Pancreas (tissue), 10 donors: ENCODE results near the gene GFRA1. TPM values are rescaled to one million over a fixed set of nuclear protein-coding genes. Genes with fewer than 3 reads are reported as not detected.

Experiments used
- ATAC-seq, 4 donors: fragments of 200-7000 bp; cut with Tn5 transposase; one replicate each; pipeline versions ENCODE4 v1.8.0 to v1.9.1; 2020; ENCODE audit warnings: mild to moderate bottlenecking in 4 of 4, moderate library complexity in 4 of 4
- DNase-seq, 6 donors: peaks; one replicate each; pipeline ENCODE4 v3.0.0-alpha.2; 2020
- FAIRE-seq: peaks from 2 replicates; lab custom pipeline; 2012; peaks lifted over from hg19 to GRCh38; lab: Jason Lieb, UNC
- H3K27ac ChIP-seq, 4 donors: fragments of 200-600 bp; sonication (generic); 1 replicate in 3 of 4; 2 replicates in 1 of 4; pipeline versions ENCODE4 v1.5.0 to v1.8.0; 2020
- H3K27me3 ChIP-seq, 4 donors: fragments of 200-600 bp; one replicate each; pipeline ENCODE4 v1.8.0; 2021
- H3K36me3 ChIP-seq, 3 donors: fragments of 200-600 bp; sonication (generic) in 1 of 3; one replicate each; pipeline versions ENCODE4 v1.5.0 to v1.8.0; 2020 to 2021
- H3K4me1 ChIP-seq, 3 donors: fragments of 200-600 bp; one replicate each; pipeline ENCODE4 v1.8.0; 2021
- H3K4me3 ChIP-seq, 4 donors: fragments of 200-600 bp; sonication (generic) in 2 of 4; one replicate each; pipeline versions ENCODE4 v1.5.0 to v1.8.0; 2020 to 2021
- H3K9me3 ChIP-seq, 4 donors: fragments of 200-600 bp; one replicate each; pipeline ENCODE4 v1.8.0; 2021
- CTCF ChIP-seq, 4 donors: fragments of 200-600 bp; sonication (generic) in 3 of 4; IDR thresholded peaks; one replicate each; pipeline versions ENCODE4 v1.5.0 to v1.8.0; 2021; ENCODE audit warnings: antibody characterized with exemption in 4 of 4
- WGBS, 2 donors: extraction: QIAGEN DNeasy Blood & Tissue Kit; methylation state at CpG; one replicate each; pipeline ENCODE4 v1.1.7; 2013; 5-methylcytosine and 5-hydroxymethylcytosine counted together
- intact Hi-C, 3 donors: fragments of 100-400 bp; cut with DNase I; formaldehyde crosslinking; loops; one replicate each; pipeline versions ENCODE4 v1.11.1 to v1.14.2; 2022
- polyA plus RNA-seq, 2 donors: library from polyadenylated mRNA; stranded (reverse); fragments of 200-250 nt; gene quantifications; one replicate each; pipeline ENCODE4 v1.2.3, GENCODE V29; 2013
- total RNA-seq, 6 donors: library from RNA; stranded (reverse); fragmentation: NEBNext Ultra II Directional in 4 of 6; extraction: Animal tissue kit (Norgen Biotek cat#: 25700) in 4 of 6; gene quantifications; one replicate each; pipeline versions ENCODE4 v1.2.1 to v1.2.4, GENCODE V29; 2021 to 2023
- donor health status: healthy with polysubstance abuse.
- donor health status: DM: no; HTN: no; CAD: no; lungs with moderate emphysema.
- donor health status: DM: no; HTN: no; CAD: no.
- donor health status: control.
- donor health status: control.
- donor health status: Bipolar disorder and iron deficiency.
- donor health status: DM: yes; HTN: yes; CAD: no.
- donor health status: DM: no; HTN: no; CAD: no.
- donor health status: DM: no; HTN: no; CAD: no.
- donor health status: DM: yes; HTN: yes; CAD: no.

The GFRA1 gene
- total and polyA plus RNA-seq, 8 donors, result 0.61 to 4.4 (median 1.3) TPM

GRCh38 chr10:116073510-116073909 is 199.5 kb downstream of the GFRA1 start:
- FAIRE-seq, result no peak

DNA sequence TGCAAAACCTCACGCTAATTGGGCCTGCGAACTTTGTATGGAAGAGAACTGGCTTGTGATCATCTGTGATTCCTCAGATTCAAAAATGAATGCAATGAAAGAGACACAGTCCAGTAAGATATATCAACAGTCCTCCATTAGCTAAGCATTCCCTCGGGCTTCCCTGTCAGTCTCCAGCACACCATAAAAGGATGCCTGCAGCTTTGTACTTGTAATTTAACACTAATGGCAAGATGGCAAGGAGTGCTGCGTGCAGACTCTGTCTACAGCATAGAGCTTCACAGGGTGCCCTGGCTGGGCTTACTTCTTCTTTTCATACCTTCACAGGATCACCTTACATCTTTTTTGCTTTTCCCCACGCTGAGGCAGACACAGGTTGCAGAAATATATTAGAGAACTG is 200.0 kb downstream of the GFRA1 start:
- no peak for TF ChIP-seq CTCF (IDR thresholded peaks at IDR 0.05)
- ATAC-seq, result no peak
- no peak for DNase-seq
- no peak for FAIRE-seq
- Histone ChIP-seq H3K36me3 (no peaks in the 10 kb centered on the region), H3K27me3 (no peaks in the 10 kb centered on the region), H3K27ac (no peak overlapping the region), H3K9me3 (no peaks in the 10 kb centered on the region), H3K4me3 (no peak overlapping the region), H3K4me1 (no peaks in the 10 kb centered on the region)
- intact Hi-C loops, result no loop called here
- whole genome bisulfite sequencing, 2 donors, result 82 to 86% methylated on average over 5 of the region's 5 CpGs

More at GRCh38 chr10:116073510-116073909, 199.5 kb downstream of the GFRA1 start:
- H3K9me3 ChIP-seq, result no peaks in the 10 kb centered on the region
- ATAC-seq (no peak), DNase-seq (no peak)
- H3K27me3 ChIP-seq, result no peaks in the 10 kb centered on the region
- WGBS, 2 donors, result 79 to 82% methylated on average over 7 of the region's 7 CpGs
- no peak for TF ChIP-seq CTCF (IDR thresholded peaks at IDR 0.05)
- no peaks in the 10 kb centered on the region for H3K4me1 ChIP-seq
- H3K27ac ChIP-seq, result no peak overlapping the region
- intact Hi-C loops, result no loop called here
- H3K36me3 ChIP-seq, result no peaks in the 10 kb centered on the region
- H3K4me3 ChIP-seq, result no peak overlapping the region

DNA sequence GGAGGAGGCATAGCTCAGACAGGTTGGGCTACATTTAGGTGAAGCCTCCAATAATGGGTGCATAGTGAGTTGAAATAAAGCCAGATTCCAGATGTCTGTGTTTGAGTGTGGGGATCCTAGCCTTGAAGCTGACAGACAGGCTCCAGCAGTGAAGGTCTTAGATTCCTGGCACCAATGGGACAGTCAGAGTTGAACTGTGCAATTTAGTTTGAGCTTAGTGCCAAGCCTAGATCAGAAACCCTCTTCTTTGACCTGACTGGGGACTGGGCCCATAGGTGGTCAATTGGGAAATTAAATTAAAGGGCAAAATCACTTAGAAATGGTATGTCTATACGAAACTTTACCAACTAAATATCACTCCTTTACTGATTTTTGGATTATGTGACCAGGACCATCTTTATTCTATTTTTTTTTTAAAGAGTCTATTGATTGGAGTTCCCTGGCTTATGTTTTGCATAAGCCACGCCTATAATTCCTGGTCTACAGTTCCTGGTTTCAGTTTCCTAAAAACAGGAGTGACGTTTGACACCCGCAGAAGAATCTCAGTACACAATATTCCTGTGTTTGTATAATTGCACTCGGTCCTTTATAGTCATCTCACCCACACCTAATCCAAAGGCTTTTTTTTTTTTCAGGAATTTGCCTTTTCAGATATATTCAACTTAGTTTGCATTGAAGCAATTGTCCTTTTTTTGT is 201.4 kb downstream of the GFRA1 start:
- DNase-seq (no peak), FAIRE-seq (no peak), ATAC-seq (no peak)
- Histone ChIP-seq H3K4me3 (no peak overlapping the region), H3K4me1 (no peaks in the 10 kb centered on the region), H3K9me3 (no peaks in the 10 kb centered on the region), H3K27ac (no peak overlapping the region), H3K36me3 (no peaks in the 10 kb centered on the region), H3K27me3 (no peaks in the 10 kb centered on the region)
- intact Hi-C loops, result no loop called here
- WGBS, 2 donors, result 88 to 89% methylated on average over 5 of the region's 5 CpGs
- no peak for TF ChIP-seq CTCF (IDR thresholded peaks at IDR 0.05)

- H3K27ac ChIP-seq, result no peak overlapping the region
- no peaks in the 10 kb centered on the region for H3K27me3 ChIP-seq
- no peaks in the 10 kb centered on the region for H3K36me3 ChIP-seq
- ATAC-seq, result no peak
- 86 to 89% methylated on average over 5 of the region's 5 CpGs for WGBS, 2 donors
- intact Hi-C loops, result no loop called here
- no peak for TF ChIP-seq CTCF (IDR thresholded peaks at IDR 0.05)
- H3K9me3 ChIP-seq, result no peaks in the 10 kb centered on the region
- no peaks in the 10 kb centered on the region for H3K4me1 ChIP-seq
- FAIRE-seq, result no peak
- no peak for DNase-seq
- no peak overlapping the region for H3K4me3 ChIP-seq
These were observed 202.2 kb downstream of the GFRA1 start for GRCh38 chr10:116070743-116071320.

DNA sequence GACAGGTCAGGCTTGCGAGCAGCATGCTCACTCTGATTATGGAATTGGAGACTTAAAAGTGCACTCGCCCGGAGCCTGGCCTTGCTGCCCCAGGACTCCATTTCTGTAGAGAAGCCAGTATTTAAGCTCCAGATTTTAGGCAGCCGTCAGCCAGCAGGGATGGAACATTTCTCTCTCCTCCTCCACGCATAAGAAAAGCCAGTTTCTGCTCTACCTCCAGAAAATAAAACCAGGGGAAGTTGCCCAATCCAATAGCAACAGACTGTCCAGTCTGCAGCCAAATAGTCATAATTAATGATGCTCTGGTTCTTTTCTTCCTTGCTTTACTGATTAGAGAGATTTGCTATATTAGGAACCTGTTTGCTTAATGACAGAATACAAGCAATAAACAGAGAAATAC is 203.2 kb downstream of the GFRA1 start:
- ATAC-seq, result peak in 2 of 4 donors; percentile 18 to 62
- no peaks in the 10 kb centered on the region for H3K4me1 ChIP-seq
- FAIRE-seq, result no peak
- 46 to 55% methylated on average over 5 of the region's 5 CpGs for WGBS, 2 donors
- H3K27ac ChIP-seq, result no peak overlapping the region
- DNase-seq, result no peak
- H3K9me3 ChIP-seq, result no peaks in the 10 kb centered on the region
- H3K36me3 ChIP-seq, result no peaks in the 10 kb centered on the region
- no peak for TF ChIP-seq CTCF (IDR thresholded peaks at IDR 0.05)
- intact Hi-C loops, result no loop called here
- H3K4me3 ChIP-seq, result no peak overlapping the region
- H3K27me3 ChIP-seq, result no peaks in the 10 kb centered on the region
